GM10266 (cell line): ENCODE measurements around the gene HINT2.

Experiments used
- DNase-seq: peaks from one replicate; pipeline ENCODE4 v3.0.0; 2012; ENCODE audit errors: extremely low spot score
- TF ChIP-seq, protein P1 (sequence below): IDR thresholded peaks from 2 replicates; pipeline ENCODE4 v1.5.1; 2012; ENCODE audit warnings: mild to moderate bottlenecking, low read depth; ENCODE audit not compliant: control insufficient read depth, insufficient read depth; ENCODE audit errors: missing control alignments

Gene HINT2

GRCh38 chr9:35847792-35848572 lies 33.1 kb upstream of the HINT2 start:
- peak; percentile 89 for DNase-seq
- TF ChIP-seq, protein P1, sequence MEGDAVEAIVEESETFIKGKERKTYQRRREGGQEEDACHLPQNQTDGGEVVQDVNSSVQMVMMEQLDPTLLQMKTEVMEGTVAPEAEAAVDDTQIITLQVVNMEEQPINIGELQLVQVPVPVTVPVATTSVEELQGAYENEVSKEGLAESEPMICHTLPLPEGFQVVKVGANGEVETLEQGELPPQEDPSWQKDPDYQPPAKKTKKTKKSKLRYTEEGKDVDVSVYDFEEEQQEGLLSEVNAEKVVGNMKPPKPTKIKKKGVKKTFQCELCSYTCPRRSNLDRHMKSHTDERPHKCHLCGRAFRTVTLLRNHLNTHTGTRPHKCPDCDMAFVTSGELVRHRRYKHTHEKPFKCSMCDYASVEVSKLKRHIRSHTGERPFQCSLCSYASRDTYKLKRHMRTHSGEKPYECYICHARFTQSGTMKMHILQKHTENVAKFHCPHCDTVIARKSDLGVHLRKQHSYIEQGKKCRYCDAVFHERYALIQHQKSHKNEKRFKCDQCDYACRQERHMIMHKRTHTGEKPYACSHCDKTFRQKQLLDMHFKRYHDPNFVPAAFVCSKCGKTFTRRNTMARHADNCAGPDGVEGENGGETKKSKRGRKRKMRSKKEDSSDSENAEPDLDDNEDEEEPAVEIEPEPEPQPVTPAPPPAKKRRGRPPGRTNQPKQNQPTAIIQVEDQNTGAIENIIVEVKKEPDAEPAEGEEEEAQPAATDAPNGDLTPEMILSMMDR, result no peak

GRCh38 chr9:35845824-35846771 lies 31.3 kb upstream of the HINT2 start:
- no peak for DNase-seq
- TF ChIP-seq, protein P1, result no peak

DNA sequence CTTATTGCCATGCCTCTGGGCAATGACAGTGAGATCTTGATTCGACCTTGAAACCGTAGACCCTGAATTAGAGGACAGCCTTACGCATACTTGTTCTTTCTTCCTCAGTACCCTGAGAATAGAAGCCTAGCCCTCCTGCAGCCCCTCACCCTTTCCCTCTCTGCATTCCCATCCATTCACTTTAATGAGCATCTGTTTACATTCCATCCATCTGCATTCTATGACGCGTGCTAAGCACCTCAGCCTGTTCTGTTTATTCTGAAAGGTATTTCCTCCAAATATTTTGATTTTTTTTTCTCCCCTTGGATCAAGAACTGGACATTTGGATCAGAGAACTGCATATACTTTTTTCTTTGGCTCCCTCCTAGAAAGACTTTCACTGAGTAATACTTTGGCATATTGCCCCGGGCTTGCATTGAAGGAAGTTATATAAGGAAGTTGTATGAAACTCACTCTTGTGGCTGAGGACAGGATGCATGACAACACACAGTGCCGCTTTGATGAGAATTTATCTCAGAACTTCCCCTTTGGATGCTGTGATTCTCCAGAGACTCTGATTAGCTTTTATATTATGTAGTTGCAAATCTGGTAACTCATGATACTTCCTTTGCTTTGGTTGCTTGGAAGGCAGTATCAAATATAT lies 29.9 kb upstream of the HINT2 start:
- TF ChIP-seq, protein P1, result no peak
- DNase-seq, result peak; percentile 57

GRCh38 chr9:35842795-35843194 lies 28.0 kb upstream of the HINT2 start:
- TF ChIP-seq, protein P1, result no peak
- peak; percentile 83 for DNase-seq

DNA sequence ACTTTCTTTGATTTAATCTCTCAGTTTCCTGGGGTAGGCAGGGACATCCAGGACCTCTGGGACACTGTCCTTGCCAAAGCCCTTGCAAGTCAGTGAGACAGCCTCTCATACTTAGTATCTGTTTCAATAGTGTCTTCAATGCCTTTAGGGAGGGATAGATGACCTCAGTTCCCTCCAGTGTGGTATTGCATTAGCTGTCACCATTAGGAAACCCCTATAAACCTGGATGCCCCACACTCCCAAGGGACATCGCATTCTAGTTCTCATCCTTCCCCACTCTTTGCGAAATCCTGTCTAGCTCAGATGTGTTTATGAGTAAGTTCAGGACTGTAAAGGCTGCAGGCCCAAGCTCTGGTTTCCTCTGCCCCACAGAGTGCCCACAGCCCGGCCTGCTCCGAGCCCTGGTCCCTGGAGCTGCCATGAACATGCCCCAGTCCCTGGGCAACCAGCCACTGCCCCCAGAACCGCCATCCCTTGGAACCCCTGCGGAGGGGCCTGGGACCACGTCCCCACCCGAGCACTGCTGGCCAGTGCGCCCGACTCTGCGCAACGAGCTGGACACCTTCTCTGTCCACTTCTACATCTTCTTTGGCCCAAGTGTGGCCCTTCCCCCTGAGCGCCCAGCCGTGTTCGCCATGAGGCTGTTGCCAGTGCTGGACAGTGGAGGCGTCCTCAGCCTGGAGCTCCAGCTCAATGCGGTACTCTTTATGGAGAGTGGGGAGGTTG lies 27.3 kb upstream of the HINT2 start:
- TF ChIP-seq, protein P1, result no peak
- DNase-seq, result no peak

- TF ChIP-seq, protein P1, result no peak
- DNase-seq, result no peak
These were observed 26.7 kb upstream of the HINT2 start for GRCh38 chr9:35841645-35841900.
